HFF-Myc (cell line): Measurements from ENCODE around the gene SUPT4H1.

Source experiments
- DNase-seq: peaks from one replicate; pipeline ENCODE4 v3.0.0-alpha.2; 2011; ENCODE audit warnings: low read depth; ENCODE audit errors: extremely low read depth
- H3K4me3 ChIP-seq: replicated peaks from 2 replicates; pipeline ENCODE4 v1.5.1; 2011; ENCODE audit warnings: low read depth, mild to moderate bottlenecking, control low read depth, low read length
- TF ChIP-seq, protein P1 (sequence below): IDR thresholded peaks from 2 replicates; pipeline ENCODE4 v1.5.1; 2012; ENCODE audit warnings: mild to moderate bottlenecking, low read depth, low read length, control low read depth; ENCODE audit errors: missing control alignments

Gene SUPT4H1

DNA sequence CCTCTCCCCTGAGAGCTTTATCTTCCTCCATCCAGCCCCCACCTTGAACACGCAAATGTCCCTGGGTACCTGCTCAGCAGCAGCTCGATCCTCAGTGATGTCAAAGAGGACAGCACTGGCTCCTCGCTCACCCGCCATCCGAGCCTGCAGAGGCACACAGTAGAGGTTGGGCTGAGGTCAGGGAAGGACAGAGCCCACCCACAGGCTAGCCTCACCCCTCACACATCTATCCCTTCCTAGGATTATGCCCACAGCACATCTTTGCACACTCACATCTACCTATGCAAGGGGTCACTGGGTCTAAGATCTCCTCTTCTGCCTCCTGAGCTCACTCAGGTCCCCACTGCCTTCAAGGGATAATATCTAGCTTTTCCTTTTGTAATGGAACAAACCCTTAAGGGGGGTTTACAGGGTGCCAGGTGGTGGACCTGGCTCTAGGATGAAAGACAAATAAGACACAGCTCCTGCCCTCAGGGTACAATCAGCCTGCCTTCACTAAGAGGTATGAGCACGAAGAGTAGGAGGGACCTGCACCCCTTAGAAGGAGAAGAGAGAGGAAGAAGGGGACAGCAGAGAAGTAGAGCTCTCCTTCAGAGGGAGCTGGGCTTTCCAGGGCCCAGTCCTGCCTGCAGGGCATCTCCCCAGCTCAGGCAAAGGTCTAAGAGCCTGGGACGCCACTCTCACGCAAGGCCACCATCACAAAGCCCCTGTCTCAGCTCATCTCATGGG is 11.6 kb upstream of the SUPT4H1 start:
- TF ChIP-seq, protein P1, sequence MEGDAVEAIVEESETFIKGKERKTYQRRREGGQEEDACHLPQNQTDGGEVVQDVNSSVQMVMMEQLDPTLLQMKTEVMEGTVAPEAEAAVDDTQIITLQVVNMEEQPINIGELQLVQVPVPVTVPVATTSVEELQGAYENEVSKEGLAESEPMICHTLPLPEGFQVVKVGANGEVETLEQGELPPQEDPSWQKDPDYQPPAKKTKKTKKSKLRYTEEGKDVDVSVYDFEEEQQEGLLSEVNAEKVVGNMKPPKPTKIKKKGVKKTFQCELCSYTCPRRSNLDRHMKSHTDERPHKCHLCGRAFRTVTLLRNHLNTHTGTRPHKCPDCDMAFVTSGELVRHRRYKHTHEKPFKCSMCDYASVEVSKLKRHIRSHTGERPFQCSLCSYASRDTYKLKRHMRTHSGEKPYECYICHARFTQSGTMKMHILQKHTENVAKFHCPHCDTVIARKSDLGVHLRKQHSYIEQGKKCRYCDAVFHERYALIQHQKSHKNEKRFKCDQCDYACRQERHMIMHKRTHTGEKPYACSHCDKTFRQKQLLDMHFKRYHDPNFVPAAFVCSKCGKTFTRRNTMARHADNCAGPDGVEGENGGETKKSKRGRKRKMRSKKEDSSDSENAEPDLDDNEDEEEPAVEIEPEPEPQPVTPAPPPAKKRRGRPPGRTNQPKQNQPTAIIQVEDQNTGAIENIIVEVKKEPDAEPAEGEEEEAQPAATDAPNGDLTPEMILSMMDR = no peak
- DNase-seq = no peak
- H3K4me3 ChIP-seq = no peak overlapping the region

DNA sequence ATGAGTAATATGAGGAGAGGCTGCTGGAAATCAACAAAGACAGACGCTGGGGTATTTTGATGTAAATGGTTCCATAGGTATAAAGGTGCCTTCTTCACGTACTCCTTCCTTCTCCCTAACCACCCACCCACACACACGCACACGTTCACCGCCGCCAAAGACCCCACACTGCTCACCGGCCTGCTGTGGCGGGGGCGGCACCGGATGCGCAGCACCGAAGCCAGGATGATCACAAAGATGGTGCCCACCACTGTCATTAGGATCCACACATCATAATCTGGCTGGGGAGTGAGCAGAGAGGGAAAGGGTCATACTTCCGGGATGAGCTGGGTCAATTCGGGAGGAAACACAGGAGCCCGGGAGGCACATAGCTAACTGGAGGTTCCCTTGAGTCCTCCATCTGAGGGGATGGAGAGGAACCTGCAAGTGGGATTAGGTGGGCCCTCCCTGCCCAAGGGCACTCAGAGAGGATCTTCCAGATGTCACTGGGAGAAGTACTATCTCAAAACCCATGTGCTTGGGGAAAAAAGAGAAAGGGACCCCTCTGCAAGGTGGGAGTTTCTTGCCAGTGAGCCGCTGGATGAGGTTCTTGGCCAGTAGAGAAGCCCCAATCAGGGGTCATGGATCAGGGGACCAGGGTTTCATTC is 10.5 kb upstream of the SUPT4H1 start:
- H3K4me3 ChIP-seq = no peak overlapping the region
- no peak for DNase-seq
- TF ChIP-seq, protein P1 = no peak

DNA sequence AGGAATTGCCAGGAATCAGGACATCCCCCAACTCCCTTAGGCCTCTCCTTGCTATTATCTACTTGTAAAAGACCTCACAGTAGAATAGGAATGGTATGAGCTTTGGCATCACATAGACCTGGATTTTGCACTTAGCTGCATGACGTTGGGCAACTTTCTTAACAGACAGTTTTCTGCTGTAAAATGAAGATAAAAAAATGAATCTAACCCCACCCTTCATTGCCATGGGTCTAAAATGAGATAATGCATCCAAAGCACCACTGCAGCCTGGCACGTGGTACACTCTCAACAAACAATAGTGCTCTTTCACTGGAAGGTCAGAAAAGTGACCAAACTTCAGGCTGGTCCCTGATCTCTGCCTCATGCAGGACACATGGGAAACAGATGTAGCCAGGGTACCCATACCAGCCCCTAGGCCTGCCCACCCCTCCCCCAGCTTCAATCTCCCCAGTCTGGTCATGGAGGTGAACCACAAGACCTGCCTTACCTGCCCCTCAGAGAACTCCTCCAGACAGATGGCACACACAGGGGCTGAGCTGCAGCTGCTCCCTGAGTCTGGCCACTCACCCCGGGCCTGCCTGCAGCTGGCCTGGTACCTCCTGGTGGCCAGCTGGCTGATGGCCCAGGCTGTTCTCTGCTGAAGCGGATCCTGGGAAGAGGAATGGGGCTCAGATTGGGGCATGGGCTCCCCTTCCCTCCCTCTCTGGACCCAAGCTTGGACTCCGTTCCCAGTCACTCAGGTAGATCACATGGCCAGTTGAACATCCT is 8.5 kb upstream of the SUPT4H1 start:
- TF ChIP-seq, protein P1 = no peak
- DNase-seq = no peak

DNA sequence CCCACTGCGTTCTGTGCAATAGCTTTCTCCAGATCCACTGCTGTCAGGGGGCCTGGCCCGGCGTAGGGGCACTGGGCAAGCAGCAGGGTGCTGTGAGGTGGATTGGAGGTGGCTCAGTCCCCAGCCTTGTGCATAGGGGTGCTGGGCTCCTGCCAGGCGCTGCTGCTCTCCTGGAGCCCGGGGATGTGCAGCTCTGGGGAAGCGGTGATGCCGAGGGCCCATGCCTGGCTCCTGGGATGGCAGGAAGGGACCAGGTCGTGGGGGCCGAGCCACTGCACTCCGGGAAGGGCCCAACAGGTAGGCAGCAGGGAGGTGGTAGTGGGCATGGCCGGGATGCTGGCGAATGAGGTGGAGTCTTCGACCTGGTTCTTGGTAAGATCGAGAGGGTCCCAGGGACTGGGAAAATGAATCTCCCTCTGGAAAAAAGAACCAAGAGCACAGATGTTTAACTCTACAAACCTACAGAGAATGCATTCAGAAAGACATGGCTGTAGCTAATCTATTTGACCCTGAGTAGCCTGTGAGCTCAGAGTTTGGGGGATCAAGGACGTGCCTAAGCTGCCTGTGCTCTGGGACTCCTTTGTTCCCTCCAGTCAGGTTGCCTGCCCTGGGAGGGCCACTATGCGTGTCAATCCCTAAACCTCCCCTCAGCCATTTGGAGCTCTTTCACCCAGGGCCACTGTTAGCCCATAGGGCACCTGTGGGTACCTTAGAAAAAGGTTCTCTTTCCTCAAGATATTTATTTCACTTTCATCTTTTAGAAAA is 6.6 kb upstream of the SUPT4H1 start:
- no peak overlapping the region for H3K4me3 ChIP-seq
- DNase-seq = no peak
- TF ChIP-seq, protein P1 = no peak

More for the DNA sequence above, 8.5 kb upstream of the SUPT4H1 start:
- no peak overlapping the region for H3K4me3 ChIP-seq

DNA sequence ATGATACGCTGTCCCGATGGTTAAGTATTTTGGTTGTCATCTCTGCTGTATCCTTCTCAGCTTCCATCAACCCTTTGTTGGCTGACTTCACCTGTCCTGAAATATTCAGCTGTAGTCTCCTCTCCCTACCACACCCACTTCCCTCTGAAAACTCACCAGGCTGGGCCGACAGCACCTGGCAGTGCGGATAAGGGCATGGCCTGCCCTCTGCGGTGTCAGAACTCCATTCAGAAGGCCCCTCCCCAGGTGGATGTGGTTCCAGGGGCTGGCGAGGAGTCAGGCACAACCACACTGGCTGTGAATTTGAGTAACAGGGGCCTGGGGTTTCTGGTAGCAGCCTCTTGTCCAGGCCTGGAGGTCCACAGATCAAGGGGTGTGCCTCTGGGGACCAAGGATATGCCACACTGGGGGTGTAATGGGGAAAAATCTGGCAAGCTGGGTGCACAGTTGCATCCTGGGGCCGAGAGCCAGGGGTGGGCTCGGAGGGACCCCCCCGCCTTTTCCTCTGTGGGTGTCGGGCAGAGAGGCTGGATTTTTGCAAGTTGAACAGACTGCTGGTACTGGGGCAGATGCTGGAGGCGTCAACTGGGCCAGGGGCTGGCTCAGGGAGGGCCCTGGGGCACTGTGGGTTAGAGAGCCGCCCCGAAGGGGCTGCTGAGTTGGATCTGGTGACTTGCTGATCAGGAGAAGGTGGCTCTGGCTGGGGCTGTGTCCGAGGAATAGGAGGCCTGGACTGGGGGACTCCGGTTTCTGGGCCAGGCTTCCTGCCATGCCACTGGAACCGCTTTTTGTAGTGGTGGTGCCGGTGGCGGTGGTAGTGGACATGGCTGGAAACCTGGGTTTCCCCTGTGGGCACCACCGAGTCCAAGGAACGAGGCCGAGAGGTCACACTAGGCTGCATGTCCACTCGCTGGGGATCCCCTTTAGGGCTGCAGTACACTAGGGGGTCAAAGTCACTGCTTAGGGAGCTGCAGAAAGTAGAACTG is 5.6 kb upstream of the SUPT4H1 start:
- no peak for DNase-seq
- TF ChIP-seq, protein P1 = no peak
- no peak overlapping the region for H3K4me3 ChIP-seq

DNA sequence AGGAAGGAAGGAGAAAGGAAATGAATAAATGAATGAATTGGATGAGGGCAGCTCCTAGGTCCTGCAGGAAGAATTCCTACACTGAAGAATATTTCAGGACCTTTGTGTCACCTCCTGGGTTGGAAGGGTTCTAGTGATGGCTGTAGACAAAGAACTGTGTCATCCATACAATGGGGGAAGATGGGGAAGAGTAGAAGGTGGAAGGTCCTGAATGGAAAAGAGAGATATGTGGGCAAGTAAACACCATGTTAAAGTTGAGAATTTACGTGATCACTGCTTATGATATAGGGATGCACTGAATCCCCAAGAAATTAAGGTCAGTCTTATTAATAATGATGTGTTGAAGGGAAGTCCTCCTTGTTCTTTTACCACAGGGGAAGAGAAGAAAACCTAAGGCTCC is 4.2 kb upstream of the SUPT4H1 start:
- no peak for DNase-seq
- TF ChIP-seq, protein P1 = no peak
- H3K4me3 ChIP-seq = no peak overlapping the region
